HG03045 (cell line): ENCODE data around the gene DNAJC10.
"Not testable (repeated sequence)": the region's sequence is repeated elsewhere in the genome, so short reads cannot be mapped to it uniquely, and the experiment has no call there.

Source experiments
- ATAC-seq: cut with Tn5 transposase; IDR thresholded peaks from one replicate; pipeline ENCODE4 v1.9.1; 2021; ENCODE audit warnings: mild to moderate bottlenecking, moderate library complexity; ENCODE audit not compliant: unreplicated experiment

The DNAJC10 gene, protein sequence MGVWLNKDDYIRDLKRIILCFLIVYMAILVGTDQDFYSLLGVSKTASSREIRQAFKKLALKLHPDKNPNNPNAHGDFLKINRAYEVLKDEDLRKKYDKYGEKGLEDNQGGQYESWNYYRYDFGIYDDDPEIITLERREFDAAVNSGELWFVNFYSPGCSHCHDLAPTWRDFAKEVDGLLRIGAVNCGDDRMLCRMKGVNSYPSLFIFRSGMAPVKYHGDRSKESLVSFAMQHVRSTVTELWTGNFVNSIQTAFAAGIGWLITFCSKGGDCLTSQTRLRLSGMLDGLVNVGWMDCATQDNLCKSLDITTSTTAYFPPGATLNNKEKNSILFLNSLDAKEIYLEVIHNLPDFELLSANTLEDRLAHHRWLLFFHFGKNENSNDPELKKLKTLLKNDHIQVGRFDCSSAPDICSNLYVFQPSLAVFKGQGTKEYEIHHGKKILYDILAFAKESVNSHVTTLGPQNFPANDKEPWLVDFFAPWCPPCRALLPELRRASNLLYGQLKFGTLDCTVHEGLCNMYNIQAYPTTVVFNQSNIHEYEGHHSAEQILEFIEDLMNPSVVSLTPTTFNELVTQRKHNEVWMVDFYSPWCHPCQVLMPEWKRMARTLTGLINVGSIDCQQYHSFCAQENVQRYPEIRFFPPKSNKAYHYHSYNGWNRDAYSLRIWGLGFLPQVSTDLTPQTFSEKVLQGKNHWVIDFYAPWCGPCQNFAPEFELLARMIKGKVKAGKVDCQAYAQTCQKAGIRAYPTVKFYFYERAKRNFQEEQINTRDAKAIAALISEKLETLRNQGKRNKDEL

DNA sequence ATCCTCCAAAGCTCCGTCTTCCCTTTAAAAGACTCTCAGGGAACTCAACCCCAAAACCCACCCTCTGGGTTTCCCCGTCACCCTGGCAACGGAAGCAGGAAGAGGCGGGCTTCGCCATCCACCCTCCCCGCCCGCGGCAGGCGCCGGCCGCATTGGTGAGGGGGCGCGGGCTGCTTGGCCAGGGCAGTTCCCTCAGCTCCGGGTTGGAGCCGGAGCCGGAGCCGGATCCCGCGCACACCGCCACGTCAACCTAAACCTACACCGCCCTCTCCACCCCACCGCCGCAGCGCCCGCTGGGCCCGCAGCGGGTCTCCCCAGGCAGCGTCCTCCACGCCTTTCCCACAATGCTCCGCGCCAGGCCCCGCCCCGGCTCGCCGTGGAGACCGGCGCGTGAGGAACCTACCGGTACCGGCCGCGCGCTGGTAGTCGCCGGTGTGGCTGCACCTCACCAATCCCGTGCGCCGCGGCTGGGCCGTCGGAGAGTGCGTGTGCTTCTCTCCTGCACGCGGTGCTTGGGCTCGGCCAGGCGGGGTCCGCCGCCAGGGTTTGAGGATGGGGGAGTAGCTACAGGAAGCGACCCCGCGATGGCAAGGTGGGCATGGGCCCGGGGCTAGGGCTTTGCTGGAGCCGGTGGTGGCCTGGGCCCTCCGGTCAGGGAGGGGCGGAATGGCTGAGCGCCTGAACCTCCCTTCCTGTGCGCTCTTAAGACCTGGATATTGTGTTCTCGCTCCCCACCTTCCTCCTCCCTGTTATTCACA lies at the start of gene DNAJC10:
DNAJC10 (plus strand) TSS at position 366 of the 758 bp plus-strand sequence. CDS start 1,830 bp downstream, outside the sequence.
- peak; percentile 91 for ATAC-seq

DNA sequence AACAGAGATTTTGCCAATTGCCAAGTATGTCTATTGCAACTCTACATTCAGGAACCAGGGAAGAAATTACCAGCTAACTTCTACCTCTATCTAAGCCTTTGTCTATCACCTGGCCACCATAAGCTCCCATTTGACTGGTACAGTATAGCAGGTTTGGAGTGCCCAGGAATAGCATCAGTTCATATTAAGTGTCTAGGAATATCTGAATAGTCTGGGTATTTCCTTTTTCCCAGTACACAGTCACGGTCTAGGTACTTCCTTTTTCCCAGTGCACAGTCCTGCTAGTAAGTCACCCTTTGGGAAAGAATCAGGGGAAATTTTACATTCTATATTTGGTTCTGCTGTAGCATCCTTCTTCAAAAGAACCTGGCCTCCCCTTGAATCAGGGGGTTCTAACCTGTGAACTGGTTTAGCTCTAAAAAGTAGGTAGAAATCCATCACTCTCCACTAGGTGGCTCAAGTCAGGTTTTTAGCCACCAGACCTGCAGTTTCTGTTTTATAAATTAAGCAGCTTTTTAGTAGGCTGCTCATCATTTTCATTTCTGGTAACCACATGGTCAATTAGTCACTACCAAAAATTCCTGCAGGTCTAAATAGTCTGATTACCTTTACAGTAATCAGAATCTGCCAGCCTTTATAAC lies 49.3 kb upstream of the DNAJC10 start:
- ATAC-seq: peak; percentile 75

DNA sequence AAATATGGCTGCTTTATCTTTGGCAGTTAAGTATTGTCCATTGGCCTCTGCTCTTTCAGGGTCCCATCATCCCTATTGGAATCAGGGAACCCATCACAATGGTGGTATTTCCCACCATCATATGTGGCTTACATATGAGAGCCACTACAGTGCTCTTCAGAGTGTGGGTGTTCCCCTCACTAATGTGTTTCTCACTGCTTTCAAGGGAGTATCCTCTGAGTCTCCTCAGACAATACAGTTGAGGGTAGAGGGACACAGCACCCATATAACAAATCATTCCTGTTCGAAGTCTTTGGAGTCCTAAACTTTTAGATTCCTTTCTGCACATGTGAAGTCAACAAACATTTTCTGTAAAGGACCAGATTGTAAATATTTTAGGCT lies 48.8 kb upstream of the DNAJC10 start:
- ATAC-seq: peak; percentile 33

DNA sequence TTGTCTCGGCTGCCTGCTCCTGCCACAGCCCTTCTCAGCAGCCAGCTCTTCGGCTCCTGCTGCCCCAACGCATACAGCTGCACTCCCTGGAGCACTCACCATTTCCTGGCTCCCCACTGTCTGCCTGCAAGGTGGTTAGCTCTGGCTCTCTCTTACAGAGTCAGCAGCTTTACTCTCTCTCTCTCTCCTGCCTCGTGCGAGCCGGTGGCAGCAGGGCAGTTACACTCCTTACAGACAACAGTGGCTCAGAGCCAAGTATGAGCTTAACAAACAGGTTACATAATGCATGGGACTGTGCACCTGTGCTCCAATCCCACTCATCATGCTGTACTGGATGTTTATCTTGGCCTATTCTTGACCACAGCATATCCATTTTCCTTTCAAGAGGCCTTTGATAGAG lies 47.4 kb upstream of the DNAJC10 start:
- ATAC-seq: no peak

DNA sequence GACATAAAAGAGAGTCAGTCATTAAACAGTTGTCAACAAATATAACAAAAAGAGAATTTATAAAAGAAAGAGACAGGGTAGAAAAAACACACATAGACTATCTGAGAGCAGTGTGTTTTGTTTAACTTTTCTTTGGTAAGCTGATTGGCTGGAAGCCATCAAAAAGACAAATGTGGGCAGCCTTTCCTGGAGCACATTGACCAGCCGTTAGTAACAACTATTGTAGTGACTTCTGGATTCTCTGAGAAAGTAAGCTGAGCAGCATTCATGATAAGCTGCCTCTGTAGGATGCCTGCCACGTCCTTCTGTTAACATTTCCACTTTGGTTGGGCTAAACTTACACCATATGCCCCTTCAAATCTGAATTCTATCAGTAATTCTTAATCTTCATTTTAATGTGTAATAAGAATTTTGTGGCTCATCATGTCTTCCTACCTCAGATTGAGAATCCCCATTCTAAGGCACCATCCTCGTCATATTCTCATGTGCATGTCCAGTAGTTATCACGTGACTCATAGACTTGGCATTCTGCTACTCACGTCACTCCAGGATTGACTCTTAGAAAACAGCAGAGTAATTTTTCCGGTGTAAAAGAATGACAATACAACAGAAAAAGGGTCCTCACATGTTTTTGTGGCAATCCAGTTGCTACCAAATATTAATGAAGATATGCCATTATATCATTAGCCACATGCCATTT lies 43.4 kb upstream of the DNAJC10 start:
- ATAC-seq: no peak

DNA sequence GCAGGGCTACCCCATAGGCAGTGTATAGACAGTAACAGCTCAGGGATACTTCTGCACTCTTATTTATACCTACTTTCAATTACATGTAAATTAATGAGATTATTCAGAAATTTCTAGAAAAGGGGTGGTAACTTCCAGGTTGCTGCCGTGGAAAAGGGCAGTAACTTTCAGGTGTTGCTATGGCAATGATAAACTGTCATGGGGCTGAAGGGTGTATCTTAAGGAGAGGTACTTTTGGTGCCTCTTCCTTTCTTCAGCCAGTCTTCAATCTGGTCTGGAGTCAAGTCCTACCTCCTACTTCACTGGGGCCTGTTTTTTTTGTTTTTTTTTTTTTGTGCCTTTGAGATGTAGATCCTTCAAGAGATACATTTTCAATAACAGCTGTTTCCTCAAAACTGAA lies 35.2 kb upstream of the DNAJC10 start:
- no peak for ATAC-seq

DNA sequence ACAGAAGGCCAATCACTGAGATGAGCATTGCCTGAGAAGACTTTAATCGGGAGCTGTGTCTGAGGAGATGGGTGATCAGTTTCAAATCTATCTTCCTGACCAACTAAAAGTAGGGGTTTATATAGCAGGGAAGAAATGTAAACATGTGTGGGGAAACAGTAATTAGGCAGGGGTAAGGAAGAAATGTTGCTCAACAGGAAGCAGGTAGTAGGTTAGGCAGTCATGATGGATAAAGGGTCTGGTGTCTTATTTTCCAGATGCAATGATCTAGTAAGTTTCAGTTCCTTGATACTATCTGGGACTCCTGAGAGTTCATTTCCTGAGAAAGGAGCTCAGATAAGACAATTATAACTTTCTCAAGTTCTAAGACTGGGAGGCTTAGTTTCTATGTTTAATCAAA lies 33.8 kb upstream of the DNAJC10 start:
- ATAC-seq: no peak

DNA sequence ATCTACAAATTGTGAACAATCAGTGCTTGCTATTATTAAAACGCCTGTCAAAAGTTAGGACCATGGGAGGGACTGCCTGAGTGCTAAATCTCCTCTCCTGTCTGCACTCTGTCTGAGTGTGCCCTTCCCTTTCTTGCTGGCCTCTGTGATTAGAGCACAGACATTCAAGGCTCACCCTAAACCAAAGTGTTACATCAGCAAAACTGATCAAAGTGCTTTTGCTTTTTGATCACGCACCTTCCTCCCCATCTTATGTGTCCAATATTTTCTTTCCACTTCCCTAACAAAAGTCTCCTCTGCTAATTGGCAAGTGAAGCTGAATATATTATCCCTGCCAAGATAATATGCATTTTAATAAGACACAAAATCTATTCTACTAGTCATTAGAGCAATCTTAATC lies 30.5 kb upstream of the DNAJC10 start:
- ATAC-seq: no peak

DNA sequence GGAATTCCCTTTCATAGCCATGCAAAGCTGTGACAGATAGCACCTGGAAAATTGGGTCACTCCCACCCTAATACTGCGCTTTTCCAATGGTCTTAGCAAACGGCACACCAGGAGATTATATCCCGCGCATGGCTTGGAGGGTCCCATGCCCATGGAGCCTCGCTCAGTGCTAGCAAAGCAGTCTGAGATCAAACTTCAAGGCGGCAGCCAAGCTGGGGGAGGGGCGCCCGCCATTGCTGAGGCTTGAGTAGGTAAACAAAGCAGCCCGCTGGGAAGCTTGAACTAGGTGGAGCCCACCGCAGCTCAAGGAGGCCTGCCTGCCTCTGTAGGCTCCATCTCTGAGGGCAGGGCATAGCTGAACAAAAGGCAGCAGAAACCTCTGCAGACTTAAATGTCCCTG lies 29.3 kb upstream of the DNAJC10 start:
- ATAC-seq: not testable (repeated sequence)

DNA sequence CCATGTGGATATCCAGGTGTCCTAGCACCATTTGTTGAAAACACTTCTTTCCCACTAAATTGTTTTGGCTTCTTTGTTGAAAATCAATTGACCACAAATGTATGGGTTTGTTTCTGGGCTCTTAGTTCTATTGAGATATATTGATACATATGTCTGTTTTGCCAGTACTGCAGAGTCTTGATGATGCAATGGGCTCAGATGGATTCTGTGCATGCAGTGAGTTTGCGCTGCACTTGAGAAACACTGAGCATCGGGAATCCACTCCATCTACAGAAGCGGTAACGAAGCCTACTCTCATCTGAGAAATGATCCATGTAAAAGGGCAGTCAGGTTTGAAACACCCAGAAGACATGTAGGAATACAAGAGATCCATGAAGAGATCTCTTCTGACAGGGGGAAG lies 21.9 kb upstream of the DNAJC10 start:
- no peak for ATAC-seq

DNA sequence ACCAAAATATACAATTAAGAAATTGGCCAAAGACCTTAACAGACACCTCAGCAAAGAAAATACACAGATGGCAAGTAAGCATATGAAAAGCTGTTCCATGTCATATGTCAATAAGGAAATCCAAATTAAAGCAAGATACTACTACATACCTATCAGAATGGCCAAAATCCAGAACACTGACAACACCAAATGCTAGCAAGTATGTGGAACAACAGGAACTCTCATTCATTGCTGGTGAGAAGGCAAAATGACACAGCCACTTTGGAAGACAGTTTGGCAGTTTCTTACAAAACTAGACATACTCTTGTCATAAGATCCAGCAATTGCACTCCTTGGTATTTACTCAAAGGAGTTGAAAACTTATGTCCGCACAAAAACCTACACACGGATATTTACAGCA lies 20.3 kb upstream of the DNAJC10 start:
- no peak for ATAC-seq

DNA sequence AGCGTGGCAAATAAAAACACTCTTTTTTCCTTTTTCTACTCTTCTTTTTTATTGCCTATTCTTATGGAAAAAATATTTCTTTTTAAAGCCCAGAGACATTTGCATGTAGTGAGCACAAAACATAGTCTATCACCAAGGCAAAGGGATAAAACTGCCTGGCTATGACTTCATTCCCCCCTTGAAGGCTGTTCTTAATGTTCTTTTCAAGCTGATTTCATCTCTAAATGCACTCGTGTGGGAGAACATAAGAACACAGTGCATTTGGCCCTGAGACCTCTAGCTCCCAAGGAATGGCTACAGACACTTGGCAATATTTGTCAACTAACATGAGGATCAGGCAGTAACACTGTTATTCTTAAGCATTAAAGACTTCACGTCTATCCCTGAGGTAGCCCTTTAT lies 17.4 kb upstream of the DNAJC10 start:
- no peak for ATAC-seq

DNA sequence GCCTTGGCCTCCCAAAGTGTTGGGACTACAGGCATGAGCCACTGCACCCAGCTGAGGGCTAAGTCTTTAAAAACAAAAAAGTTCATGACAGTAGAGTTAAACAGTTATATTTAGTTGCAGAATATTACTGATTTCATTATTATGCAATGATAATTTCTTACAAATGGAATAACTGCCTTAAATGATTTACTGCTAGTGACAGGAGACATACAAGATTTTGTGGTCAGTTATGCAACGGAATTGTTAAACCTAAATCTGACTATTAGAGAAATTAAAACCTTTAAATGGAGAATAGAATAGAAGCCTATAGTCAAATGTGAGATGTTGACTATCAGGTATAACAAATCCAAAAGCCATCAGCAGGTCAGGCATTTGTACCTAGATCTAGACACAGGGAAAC lies 10.3 kb upstream of the DNAJC10 start:
- ATAC-seq: no peak

DNA sequence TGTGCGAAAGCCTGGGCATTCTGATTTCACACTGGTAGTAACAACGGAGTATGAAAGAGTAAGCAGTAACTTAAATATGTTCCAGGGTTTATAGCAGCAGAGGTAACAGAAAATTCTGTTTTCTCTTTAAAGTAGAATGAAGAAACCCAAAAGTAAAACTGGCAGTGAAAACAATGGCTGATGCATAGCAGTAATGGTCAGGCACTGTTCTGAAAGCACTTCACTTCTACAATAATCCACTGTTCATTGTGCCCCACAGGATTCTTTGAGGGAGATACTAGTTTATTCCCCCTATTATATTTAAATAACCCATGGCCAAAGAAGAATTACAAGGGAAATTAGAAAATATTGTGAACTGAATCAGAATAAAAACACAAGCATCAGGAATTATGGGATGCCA lies 9.3 kb upstream of the DNAJC10 start:
- no peak for ATAC-seq

DNA sequence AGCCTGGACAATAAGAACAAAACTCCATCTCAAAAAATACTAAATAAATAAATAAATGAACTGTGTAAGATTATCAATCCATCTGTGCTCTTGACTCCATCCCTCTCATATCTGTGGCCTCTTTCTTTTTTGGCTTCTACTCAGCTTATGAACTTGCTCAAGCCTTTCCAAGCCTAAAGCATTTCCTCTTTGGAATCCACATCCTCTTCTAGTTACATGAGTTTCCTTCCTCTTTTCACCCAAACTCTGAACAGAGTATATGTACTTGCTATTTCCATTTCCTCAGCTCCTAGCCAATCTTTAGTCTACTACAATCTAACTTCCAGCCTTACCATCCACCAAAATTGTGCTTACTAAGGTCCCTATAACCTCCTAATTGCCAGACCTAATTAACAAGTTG lies 2.5 kb upstream of the DNAJC10 start:
- no peak for ATAC-seq

DNA sequence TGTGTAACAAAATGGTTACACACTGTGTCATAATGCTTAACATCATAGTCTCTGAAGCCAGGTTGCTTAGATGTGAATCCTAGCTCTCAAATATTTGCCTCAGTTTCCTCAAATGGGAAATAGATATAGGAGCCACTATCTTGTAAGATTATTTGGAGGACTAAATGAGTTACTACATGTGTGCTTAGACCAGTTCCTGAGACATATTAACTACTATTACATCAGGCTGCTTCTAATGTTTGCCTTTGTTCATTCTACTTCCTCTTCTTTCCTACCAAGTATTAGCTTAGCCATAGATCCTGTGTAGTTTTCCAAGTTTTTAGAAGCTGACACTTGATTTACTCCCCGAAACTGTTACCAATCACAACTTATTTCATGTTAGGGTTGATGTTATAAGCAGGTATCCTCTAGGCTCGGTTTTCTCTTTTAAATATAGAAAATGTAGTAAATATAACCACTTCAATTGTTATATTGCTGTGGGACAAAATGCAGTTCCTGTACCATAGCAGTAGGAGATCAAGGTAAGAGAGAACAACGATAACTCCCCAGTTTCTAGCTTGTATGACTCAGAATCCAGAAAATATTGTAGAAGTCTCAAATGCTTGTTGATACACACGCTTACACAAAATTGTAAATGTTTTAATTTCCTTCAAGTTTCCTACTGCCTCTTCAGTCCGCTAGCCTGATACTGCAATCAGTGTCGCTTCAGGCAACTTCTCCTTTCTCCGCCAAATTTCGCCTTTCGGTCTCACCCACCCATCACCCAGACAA lies 751 bp upstream of the DNAJC10 start:
- ATAC-seq: no peak

DNA sequence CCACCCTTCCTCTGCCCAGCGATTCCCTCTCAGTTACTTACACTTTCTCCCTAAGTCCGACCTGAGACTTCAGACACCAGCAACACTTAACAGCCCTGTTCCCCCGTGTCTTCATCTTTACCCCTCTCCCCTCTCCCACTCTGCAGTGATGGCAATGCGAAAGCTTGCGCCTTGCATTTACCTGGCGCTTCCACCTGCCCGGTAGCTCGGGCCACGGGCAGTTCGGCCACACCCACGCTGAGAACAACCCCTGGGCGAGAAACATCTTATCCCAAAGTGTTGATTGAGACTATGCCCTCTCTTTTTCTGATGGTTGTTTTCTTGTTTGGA lies 558 bp downstream of the DNAJC10 start:
- ATAC-seq: peak; percentile 4

DNA sequence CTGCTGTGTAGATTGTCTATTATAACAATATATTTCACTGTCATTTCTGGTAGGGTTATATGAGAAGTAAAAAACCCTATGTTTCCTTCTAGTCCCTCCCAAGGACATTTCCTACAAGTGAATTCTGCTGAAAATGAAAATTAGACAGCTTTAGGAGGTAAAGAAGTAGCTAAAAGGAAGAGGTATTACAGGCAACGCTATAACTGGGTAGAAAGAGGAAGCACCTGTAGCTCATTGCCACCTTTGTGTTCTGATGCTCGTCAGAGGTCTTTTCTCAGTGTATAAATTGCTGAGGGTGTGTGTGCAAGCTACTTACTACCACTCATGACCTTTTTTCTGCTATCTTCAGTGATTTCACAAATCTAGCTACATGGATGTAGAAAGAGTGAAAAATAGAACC lies 1.4 kb downstream of the DNAJC10 start:
- ATAC-seq: peak; percentile 33

DNA sequence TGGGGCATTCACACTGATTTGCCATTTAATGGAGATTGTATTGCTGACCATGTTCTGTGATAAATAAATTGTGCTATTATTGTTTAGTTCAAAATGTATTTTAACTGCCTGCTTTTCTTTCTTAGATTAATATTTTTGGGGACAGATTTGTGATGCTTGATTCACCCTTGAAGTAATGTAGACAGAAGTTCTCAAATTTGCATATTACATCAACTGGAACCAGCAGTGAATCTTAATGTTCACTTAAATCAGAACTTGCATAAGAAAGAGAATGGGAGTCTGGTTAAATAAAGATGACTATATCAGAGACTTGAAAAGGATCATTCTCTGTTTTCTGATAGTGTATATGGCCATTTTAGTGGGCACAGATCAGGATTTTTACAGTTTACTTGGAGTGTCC lies 1.8 kb downstream of the DNAJC10 start:
- ATAC-seq: no peak

DNA sequence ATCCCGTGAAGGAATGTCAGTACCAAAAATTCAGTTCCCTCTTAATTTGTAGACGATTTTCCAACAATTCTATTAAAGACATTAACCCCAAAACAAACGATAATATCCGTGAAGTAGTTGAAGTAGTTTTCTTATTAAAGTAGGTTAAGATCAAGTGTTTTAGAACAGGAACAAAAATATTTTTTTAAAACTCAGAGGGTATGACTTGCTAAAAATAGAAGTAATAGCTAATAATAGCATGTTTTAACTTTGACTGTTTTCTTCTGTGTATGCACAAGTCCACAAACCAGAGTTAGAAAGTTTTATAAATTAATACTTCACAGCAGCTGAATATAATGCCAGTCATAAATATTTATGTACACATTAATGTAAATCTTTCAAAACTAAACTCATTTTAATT lies 2.4 kb downstream of the DNAJC10 start:
- ATAC-seq: no peak
